OCI-LY1 (cell line): ENCODE results near the gene BOC.

Source experiments
- H2AFZ ChIP-seq: fragments of 200-600 bp; sonication (generic), shearing (Covaris generic); 2 replicates; pipeline ENCODE4 v1.6.0; 2014; ENCODE audit warnings: antibody characterized with exemption, mild to moderate bottlenecking, low read length
- H3F3A ChIP-seq: fragments of 200-600 bp; sonication (generic), shearing (Covaris generic); 2 replicates; pipeline ENCODE4 v1.6.0; 2014; ENCODE audit warnings: mild to moderate bottlenecking, antibody characterized with exemption, low read length, moderate library complexity; ENCODE audit not compliant: insufficient read depth
- H3K27ac ChIP-seq: fragments of 200-600 bp; sonication (generic); 2 replicates; pipeline ENCODE4 v1.5.1; 2014; ENCODE audit warnings: low read length, mixed run types, mild to moderate bottlenecking, low read depth; ENCODE audit not compliant: poor library complexity, severe bottlenecking
- H3K27me3 ChIP-seq: fragments of 200-600 bp; sonication (generic); 2 replicates; pipeline ENCODE4 v1.6.0; 2014; ENCODE audit warnings: antibody characterized with exemption, mild to moderate bottlenecking, low read length, moderate library complexity; ENCODE audit not compliant: insufficient read depth
- H3K36me3 ChIP-seq: fragments of 200-600 bp; sonication (generic); 2 replicates; pipeline ENCODE4 v1.6.1; 2014; ENCODE audit warnings: mild to moderate bottlenecking, antibody characterized with exemption, low read length, moderate library complexity, mixed read lengths; ENCODE audit not compliant: insufficient read depth
- H3K4me1 ChIP-seq: fragments of 200-600 bp; sonication (generic); 2 replicates; pipeline ENCODE4 v1.5.1; 2014; ENCODE audit warnings: mild to moderate bottlenecking, low read length, moderate library complexity; ENCODE audit not compliant: insufficient read depth, severe bottlenecking
- H3K4me2 ChIP-seq: fragments of 200-600 bp; sonication (generic), shearing (Covaris generic); 2 replicates; pipeline ENCODE4 v1.6.1; 2014; ENCODE audit warnings: low read length
- H3K4me3 ChIP-seq: fragments of 200-600 bp; sonication (generic); 2 replicates; pipeline ENCODE4 v1.5.1; 2014; ENCODE audit warnings: low read length, low read depth, mild to moderate bottlenecking, mixed read lengths; ENCODE audit not compliant: poor library complexity, severe bottlenecking
- H3K79me2 ChIP-seq: fragments of 200-600 bp; shearing (Covaris generic); 2 replicates; pipeline ENCODE4 v1.6.1; 2016; ENCODE audit warnings: mixed run types, low read length, mixed read lengths; ENCODE audit not compliant: insufficient read depth
- H3K9ac ChIP-seq: fragments of 200-600 bp; sonication (generic), shearing (Covaris generic); 2 replicates; pipeline ENCODE4 v1.6.1; 2014; ENCODE audit warnings: mild to moderate bottlenecking, low read length, mixed read lengths
- H3K9me2 ChIP-seq: fragments of 200-600 bp; sonication (generic), shearing (Covaris generic); 2 replicates; pipeline ENCODE4 v1.6.1; 2014; ENCODE audit warnings: low read depth, mild to moderate bottlenecking, low read length, mixed read lengths
- H3K9me3 ChIP-seq: fragments of 200-600 bp; shearing (Covaris generic); 2 replicates; pipeline ENCODE4 v1.6.1; 2014; ENCODE audit warnings: low read length, mixed read lengths
- H4K20me1 ChIP-seq: fragments of 200-600 bp; sonication (generic), shearing (Covaris generic); 2 replicates; pipeline ENCODE4 v1.6.0; 2016; ENCODE audit warnings: mild to moderate bottlenecking, low read length; ENCODE audit not compliant: insufficient read depth
- CTCF ChIP-seq: fragments of 200-600 bp; sonication (generic), shearing (Covaris generic); IDR thresholded peaks from 2 replicates; pipeline ENCODE4 v1.5.1; 2017; ENCODE audit warnings: mild to moderate bottlenecking, antibody characterized with exemption, low read length, moderate library complexity, mixed read lengths
- EZH2 ChIP-seq: fragments of 200-600 bp; sonication (generic), shearing (Covaris generic); IDR thresholded peaks from 2 replicates; pipeline ENCODE4 v1.8.0; 2017; ENCODE audit warnings: borderline replicate concordance, mixed run types, mild to moderate bottlenecking, antibody characterized with exemption, low read length, moderate library complexity, mixed read lengths

Gene BOC

DNA sequence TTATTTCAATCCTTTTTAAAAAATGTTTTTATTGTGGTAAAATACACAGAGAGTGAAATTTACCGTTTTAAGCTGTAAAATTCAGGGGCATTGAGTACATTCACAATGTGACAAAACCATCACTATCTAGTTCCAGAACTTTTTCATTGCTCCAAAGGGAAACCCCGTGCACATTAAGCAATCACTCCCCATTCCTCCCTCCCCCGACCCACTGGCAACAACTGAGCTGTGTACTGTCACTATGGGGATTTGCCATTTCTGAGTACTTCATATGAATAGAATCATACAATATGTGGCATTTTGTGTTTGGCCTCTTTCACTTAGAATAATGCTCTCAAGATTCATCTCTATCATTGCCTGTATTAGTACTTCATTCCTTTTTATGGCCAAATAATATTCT lies 45.5 kb upstream of the BOC start:
- Histone ChIP-seq H3K4me1 (no peaks in the 10 kb centered on the region), H3K79me2 (no peaks in the 10 kb centered on the region), H3K27me3 (0 out of 2 replicates have a peak, but pooled peaks cover 5% of the 10 kb centered on the region), H4K20me1 (no peaks in the 10 kb centered on the region), H3K9me3 (no peaks in the 10 kb centered on the region), H3K9me2 (no peaks in the 10 kb centered on the region), H2AFZ (no peak overlapping the region), H3K36me3 (no peaks in the 10 kb centered on the region), H3F3A (no peaks in the 10 kb centered on the region), H3K4me2 (no peak overlapping the region), H3K9ac (no peak overlapping the region), H3K27ac (no peak overlapping the region), H3K4me3 (no peak overlapping the region)
- no peak for TF ChIP-seq EZH2
- TF ChIP-seq CTCF: no peak

GRCh38 chr3:113166357-113166718 lies 45.0 kb upstream of the BOC start:
- H2AFZ ChIP-seq: no peak overlapping the region
- no peak overlapping the region for H3K4me2 ChIP-seq
- no peak overlapping the region for H3K4me3 ChIP-seq
- TF ChIP-seq CTCF: no peak
- no peak for TF ChIP-seq EZH2
- no peaks in the 10 kb centered on the region for H3K79me2 ChIP-seq
- no peaks in the 10 kb centered on the region for H3K36me3 ChIP-seq
- no peaks in the 10 kb centered on the region for H3F3A ChIP-seq
- H3K27ac ChIP-seq: no peak overlapping the region
- H4K20me1 ChIP-seq: no peaks in the 10 kb centered on the region
- H3K9me3 ChIP-seq: no peaks in the 10 kb centered on the region
- no peaks in the 10 kb centered on the region for H3K9me2 ChIP-seq
- no peak overlapping the region for H3K9ac ChIP-seq
- 0 out of 2 replicates have a peak, but pooled peaks cover 5% of the 10 kb centered on the region for H3K27me3 ChIP-seq
- no peaks in the 10 kb centered on the region for H3K4me1 ChIP-seq

GRCh38 chr3:113166719-113167492 lies 44.5 kb upstream of the BOC start:
- Histone ChIP-seq H4K20me1 (no peaks in the 10 kb centered on the region), H3K79me2 (no peaks in the 10 kb centered on the region), H3K9me3 (no peaks in the 10 kb centered on the region), H3K36me3 (no peaks in the 10 kb centered on the region), H3K27ac (no peak overlapping the region), H3K9ac (no peak overlapping the region), H2AFZ (no peak overlapping the region), H3K4me2 (no peak overlapping the region), H3K4me3 (no peak overlapping the region), H3F3A (no peaks in the 10 kb centered on the region), H3K4me1 (no peaks in the 10 kb centered on the region), H3K27me3 (0 out of 2 replicates have a peak, but pooled peaks cover 5% of the 10 kb centered on the region), H3K9me2 (no peaks in the 10 kb centered on the region)
- no peak for TF ChIP-seq EZH2
- TF ChIP-seq CTCF: no peak
